Measurements from ENCODE around the gene ERBB3. TPM values are rescaled to one million over a fixed set of nuclear protein-coding genes. Genes with fewer than 3 reads are reported as not detected.

The ERBB3 gene
- total and polyA plus RNA-seq, 8 donors, result 26.6 to 367 (median 225) TPM

GRCh38 chr12:56151672-56152131, 71.7 kb downstream of the ERBB3 start:
- DNase-seq, result peak; percentile 68 to 88
- no peak for TF ChIP-seq EP300 (IDR thresholded peaks at IDR 0.05)
- TF ChIP-seq CTCF (IDR thresholded peaks at IDR 0.05), result peak in 5 of 7 experiments; percentile 19 to 64 (median 49)
- peak in 1 of 3 donors; percentile 7 for TF ChIP-seq POLR2AphosphoS5 (IDR thresholded peaks at IDR 0.05)
- no peak for TF ChIP-seq POLR2A (IDR thresholded peaks at IDR 0.05)
- H3K27me3 ChIP-seq, result no peaks in the 10 kb centered on the region
- peak overlapping the region; percentile 90 to 95 (median 94) for H3K27ac ChIP-seq
- 3 to 7% (median 6%) methylated on average over 12 of the region's 12 CpGs for WGBS, 5 donors
- intact Hi-C loops (cut with DNase I; ENCODE audit: low total_unique reads), result no loop called here
- peaks cover 15 to 46% (median 34%) of the 10 kb centered on the region in 4 donors for H3K4me1 ChIP-seq
- no peaks in the 10 kb centered on the region for H3K9me3 ChIP-seq
- peak overlapping the region; percentile 42 to 63 (median 56) for H3K4me3 ChIP-seq
- H3K36me3 ChIP-seq, result no peaks in the 10 kb centered on the region

- no peak for TF ChIP-seq EP300 (IDR thresholded peaks at IDR 0.05)
- TF ChIP-seq POLR2AphosphoS5 (IDR thresholded peaks at IDR 0.05), result peak; percentile 83 to 95 (median 93)
- no peak for TF ChIP-seq POLR2A (IDR thresholded peaks at IDR 0.05)
- 0 to 1% (median 1%) methylated on average over 31 to 37 of the region's 37 CpGs for WGBS, 5 donors
- Histone ChIP-seq H3K4me3 (peak within 1 kb of the TSS; percentile 42 to 63 (median 56)), H3K27me3 (no peaks in the 10 kb centered on the region), H3K4me1 (peaks cover 15 to 46% (median 34%) of the 10 kb centered on the region in 4 donors), H3K9me3 (no peaks in the 10 kb centered on the region), H3K27ac (peak within 1 kb of the TSS; percentile 90 to 95 (median 94)), H3K36me3 (no peaks in the 10 kb centered on the region)
- intact Hi-C loops (cut with DNase I; ENCODE audit: low total_unique reads), result no loop called here
- DNase-seq, result peak; percentile 95 to 98
Measured at GRCh38 chr12:56152132-56152755, 72.3 kb downstream of the ERBB3 start, which contains the start of gene MYL6B. MYL6B (plus strand) TSS chr12:56152587; CDS start chr12:56153919, 1,332 bp downstream.

Other genes starting within 250 kb of the ERBB3 start
- 10 to 100 TPM in 3 of 5 donors, 1 to 10 TPM in 2; 7.8 to 18.0 (median 11.6) TPM for gene MMP19, start 237.2 kb upstream of the ERBB3 start, total RNA-seq
- gene MMP19, start 237.2 kb upstream of the ERBB3 start, polyA plus RNA-seq, result 10 to 100 TPM in 1 of 3 donors, 1 to 10 TPM in 2; 2.7 to 13.0 (median 5.8) TPM
- 10 to 100 TPM in 2 of 5 donors, 1 to 10 TPM in 3; 1.2 to 59.4 (median 9.8) TPM for gene PYM1, start 152.3 kb upstream of the ERBB3 start, total RNA-seq
- 10 to 100 TPM; 42.8 to 54.8 (median 42.8) TPM for gene PYM1, start 152.3 kb upstream of the ERBB3 start, polyA plus RNA-seq
- 100 to 1,000 TPM in 1 of 5 donors, 10 to 100 TPM in 4; 56.0 to 418 (median 92.0) TPM for gene DGKA, start 149.0 kb upstream of the ERBB3 start, total RNA-seq
- gene DGKA, start 149.0 kb upstream of the ERBB3 start, polyA plus RNA-seq, result 100 to 1,000 TPM in 1 of 3 donors, 10 to 100 TPM in 2; 13.0 to 123 (median 27.6) TPM
- 1 to 10 TPM in 2 of 5 donors, under 1 TPM in 2, not detected in 1; 0.58 to 4.0 (median 1.0) TPM for gene PMEL, start 114.1 kb upstream of the ERBB3 start, total RNA-seq
- 1 to 10 TPM in 2 of 3 donors, under 1 TPM in 1; 0.75 to 2.1 (median 1.3) TPM for gene PMEL, start 114.1 kb upstream of the ERBB3 start, polyA plus RNA-seq
- 100 to 1,000 TPM in 1 of 5 donors, 10 to 100 TPM in 3, 1 to 10 TPM in 1; 4.1 to 124 (median 12.3) TPM for gene CDK2, start 113.3 kb upstream of the ERBB3 start, total RNA-seq
- 10 to 100 TPM; 12.5 to 18.4 (median 17.5) TPM for gene CDK2, start 113.3 kb upstream of the ERBB3 start, polyA plus RNA-seq
- 100 to 1,000 TPM in 1 of 5 donors, 10 to 100 TPM in 4; 17.1 to 100 (median 75.1) TPM for gene RAB5B, start 106.1 kb upstream of the ERBB3 start, total RNA-seq
- 10 to 100 TPM; 52.4 to 92.4 (median 61.3) TPM for gene RAB5B, start 106.1 kb upstream of the ERBB3 start, polyA plus RNA-seq
- gene SUOX, start 82.9 kb upstream of the ERBB3 start, total RNA-seq, result 10 to 100 TPM in 2 of 5 donors, 1 to 10 TPM in 3; 9.0 to 67.7 (median 10.0) TPM
- gene SUOX, start 82.9 kb upstream of the ERBB3 start, polyA plus RNA-seq, result 10 to 100 TPM in 2 of 3 donors, 1 to 10 TPM in 1; 8.4 to 14.3 (median 11.8) TPM
- gene IKZF4, start 59.1 kb upstream of the ERBB3 start, total RNA-seq, result 10 to 100 TPM in 1 of 5 donors, 1 to 10 TPM in 4; 2.3 to 15.6 (median 3.5) TPM
- 1 to 10 TPM; 1.5 to 2.9 (median 2.4) TPM for gene IKZF4, start 59.1 kb upstream of the ERBB3 start, polyA plus RNA-seq
- gene RPS26, start 38.2 kb upstream of the ERBB3 start, total RNA-seq, result 100 to 1,000 TPM in 4 of 5 donors, 10 to 100 TPM in 1; 22.3 to 929 (median 265) TPM
- 1,000 to 10,000 TPM; 1,182 to 1,748 (median 1,390) TPM for gene RPS26, start 38.2 kb upstream of the ERBB3 start, polyA plus RNA-seq
- 100 to 1,000 TPM in 2 of 5 donors, 10 to 100 TPM in 3; 33.8 to 144 (median 68.7) TPM for gene PA2G4, start 24.4 kb downstream of the ERBB3 start, total RNA-seq
- 100 to 1,000 TPM in 1 of 3 donors, 10 to 100 TPM in 2; 74.1 to 101 (median 95.1) TPM for gene PA2G4, start 24.4 kb downstream of the ERBB3 start, polyA plus RNA-seq
- 1,000 to 10,000 TPM; 1,483 to 3,736 (median 1,919) TPM for gene RPL41, start 36.5 kb downstream of the ERBB3 start, total RNA-seq
- gene RPL41, start 36.5 kb downstream of the ERBB3 start, polyA plus RNA-seq, result 1,000 to 10,000 TPM; 5,931 to 8,449 (median 6,584) TPM
- gene ZC3H10, start 38.1 kb downstream of the ERBB3 start, total RNA-seq, result 1 to 10 TPM in 3 of 5 donors, under 1 TPM in 2; under 0.01 to 5.8 (median 3.1) TPM
- 1 to 10 TPM; 1.5 to 2.2 (median 1.8) TPM for gene ZC3H10, start 38.1 kb downstream of the ERBB3 start, polyA plus RNA-seq
- gene ESYT1, start 48.1 kb downstream of the ERBB3 start, total RNA-seq, result 100 to 1,000 TPM in 1 of 5 donors, 10 to 100 TPM in 4; 23.3 to 142 (median 63.7) TPM
- 10 to 100 TPM in 2 of 3 donors, 1 to 10 TPM in 1; 8.6 to 32.8 (median 13.8) TPM for gene ESYT1, start 48.1 kb downstream of the ERBB3 start, polyA plus RNA-seq
- 10 to 100 TPM in 3 of 5 donors, 1 to 10 TPM in 1, not detected in 1; 4.9 to 24.3 (median 20.6) TPM for gene MYL6B, start 72.4 kb downstream of the ERBB3 start, total RNA-seq
- 10 to 100 TPM; 53.4 to 98.1 (median 60.2) TPM for gene MYL6B, start 72.4 kb downstream of the ERBB3 start, polyA plus RNA-seq
- gene MYL6, start 78.2 kb downstream of the ERBB3 start, total RNA-seq, result 1,000 to 10,000 TPM; 1,132 to 3,648 (median 2,772) TPM
- 1,000 to 10,000 TPM; 3,181 to 4,672 (median 3,569) TPM for gene MYL6, start 78.2 kb downstream of the ERBB3 start, polyA plus RNA-seq
- gene SMARCC2, start 109.3 kb downstream of the ERBB3 start, total RNA-seq, result 100 to 1,000 TPM in 2 of 5 donors, 10 to 100 TPM in 3; 58.0 to 131 (median 72.1) TPM
- gene SMARCC2, start 109.3 kb downstream of the ERBB3 start, polyA plus RNA-seq, result 10 to 100 TPM; 12.5 to 25.7 (median 20.1) TPM
- 10 to 100 TPM; 29.4 to 92.4 (median 52.7) TPM for gene RNF41, start 141.8 kb downstream of the ERBB3 start, total RNA-seq
- gene RNF41, start 141.8 kb downstream of the ERBB3 start, polyA plus RNA-seq, result 10 to 100 TPM; 10.4 to 20.5 (median 17.4) TPM
- 10 to 100 TPM in 2 of 5 donors, 1 to 10 TPM in 3; 1.2 to 13.9 (median 8.0) TPM for gene NABP2, start 144.2 kb downstream of the ERBB3 start, total RNA-seq
- gene NABP2, start 144.2 kb downstream of the ERBB3 start, polyA plus RNA-seq, result 10 to 100 TPM; 22.2 to 36.5 (median 28.0) TPM
- 100 to 1,000 TPM in 1 of 5 donors, 10 to 100 TPM in 1, 1 to 10 TPM in 1, not detected in 2; 8.0 to 450 (median 18.7) TPM for gene SLC39A5, start 149.9 kb downstream of the ERBB3 start, total RNA-seq
- under 1 TPM in 2 of 3 donors, not detected in 1; 0.15 to 1.00 TPM for gene SLC39A5, start 149.9 kb downstream of the ERBB3 start, polyA plus RNA-seq
- 10 to 100 TPM in 4 of 5 donors, 1 to 10 TPM in 1; 2.3 to 28.3 (median 14.2) TPM for gene ANKRD52, start 178.2 kb downstream of the ERBB3 start, total RNA-seq
- gene ANKRD52, start 178.2 kb downstream of the ERBB3 start, polyA plus RNA-seq, result 1 to 10 TPM; 3.1 to 6.7 (median 3.4) TPM
- gene COQ10A, start 186.8 kb downstream of the ERBB3 start, total RNA-seq, result 10 to 100 TPM in 2 of 5 donors, 1 to 10 TPM in 3; 6.8 to 86.4 (median 9.4) TPM
- gene COQ10A, start 186.8 kb downstream of the ERBB3 start, polyA plus RNA-seq, result 10 to 100 TPM in 1 of 3 donors, 1 to 10 TPM in 2; 4.4 to 10.1 (median 7.0) TPM
- 100 to 1,000 TPM; 109 to 174 (median 135) TPM for gene CS, start 220.2 kb downstream of the ERBB3 start, total RNA-seq
- 10 to 100 TPM; 51.9 to 63.7 (median 55.4) TPM for gene CS, start 220.2 kb downstream of the ERBB3 start, polyA plus RNA-seq
- 100 to 1,000 TPM in 1 of 5 donors, 10 to 100 TPM in 4; 39.7 to 112 (median 94.1) TPM for gene CNPY2, start 235.8 kb downstream of the ERBB3 start, total RNA-seq
- 100 to 1,000 TPM in 1 of 3 donors, 10 to 100 TPM in 2; 71.0 to 105 (median 73.9) TPM for gene CNPY2, start 235.8 kb downstream of the ERBB3 start, polyA plus RNA-seq

Measured in stomach (tissue), 9 donors.